H1 (cell line): Measurements from ENCODE around the gene ANAPC16. TPM values are rescaled to one million over a fixed set of nuclear protein-coding genes. Genes with fewer than 3 reads are reported as not detected.

ENCODE experiments used
- CTCF ChIA-PET: fragments of 300-600 bp; sonication (Branson Sonifier 250); formaldehyde crosslinking; loops from one replicate; lab custom pipeline; 2021; ENCODE audit not compliant: partially characterized antibody; lab: Charles Lee
- POLR2A ChIA-PET: fragments of 300-600 bp; sonication (Branson Sonifier 250); formaldehyde crosslinking; loops from one replicate; lab custom pipeline; 2021; ENCODE audit warnings: inconsistent platforms; ENCODE audit not compliant: partially characterized antibody; lab: Charles Lee
- DNase-seq, 2 experiments: peaks; one replicate each; pipeline versions ENCODE4 v3.0.0 to v3.0.0-alpha.2; 2010 to 2022; ENCODE audit warnings: low spot score in 2 of 2, low read depth in 1 of 2, mixed read lengths in 1 of 2
- FAIRE-seq: peaks from 2 replicates; lab custom pipeline; 2011; peaks lifted over from hg19 to GRCh38; lab: Jason Lieb, UNC
- H2AFZ ChIP-seq: 2 replicates; pipeline ENCODE4 v1.8.1; 2012; ENCODE audit warnings: low read length, inconsistent platforms
- H2AK5ac ChIP-seq: 2 replicates; pipeline ENCODE4 v1.6.1; 2013; ENCODE audit warnings: low read depth, low read length
- H2BK120ac ChIP-seq: replicated peaks from 2 replicates; pipeline ENCODE3; 2013; ENCODE audit warnings: low read depth, low read length, inconsistent platforms
- H2BK12ac ChIP-seq: 2 replicates; pipeline ENCODE4 v1.6.1; 2013; ENCODE audit warnings: low read depth, low read length
- H2BK15ac ChIP-seq: 2 replicates; pipeline ENCODE4 v1.6.1; 2013; ENCODE audit warnings: low read length
- H2BK20ac ChIP-seq: 2 replicates; pipeline ENCODE4 v1.6.1; 2013; ENCODE audit warnings: low read length
- H2BK5ac ChIP-seq: 2 replicates; pipeline ENCODE4 v1.6.1; 2013; ENCODE audit warnings: low read depth, low read length
- H3K14ac ChIP-seq: 2 replicates; pipeline ENCODE4 v1.6.1; 2013; ENCODE audit warnings: inconsistent platforms; ENCODE audit not compliant: insufficient read length
- H3K18ac ChIP-seq: 2 replicates; pipeline ENCODE4 v1.6.1; 2013; ENCODE audit warnings: low read length; ENCODE audit errors: extremely low read depth
- H3K23ac ChIP-seq: 2 replicates; pipeline ENCODE4 v1.6.1; 2013; ENCODE audit warnings: inconsistent platforms; ENCODE audit not compliant: insufficient read length
- H3K23me2 ChIP-seq: 2 replicates; pipeline ENCODE4 v1.6.1; 2013; ENCODE audit warnings: low read depth, low read length
- H3K27ac ChIP-seq: 2 replicates; pipeline ENCODE4 v1.6.1; 2011; ENCODE audit warnings: low read depth, low read length, inconsistent platforms
- H3K27me3 ChIP-seq, 4 experiments: replicated peaks in 1 of 4; 1 replicate in 1 of 4; 2 replicates in 3 of 4; pipeline versions ENCODE4 v1.6.1 to v1.8.1; 2011 to 2013; ENCODE audit warnings: low read length in 3 of 4, mild to moderate bottlenecking in 3 of 4, inconsistent platforms in 2 of 4, mixed read lengths in 2 of 4, moderate library complexity in 1 of 4; ENCODE audit not compliant: control insufficient read depth in 3 of 4, insufficient read depth in 3 of 4; ENCODE audit errors: extremely low read depth in 1 of 4
- H3K36me3 ChIP-seq, 4 experiments: 2 replicates each; pipeline versions ENCODE4 v1.6.1 to v1.8.1; 2011 to 2013; ENCODE audit warnings: mild to moderate bottlenecking in 4 of 4, low read length in 3 of 4, moderate library complexity in 2 of 4, control low read depth in 1 of 4, inconsistent platforms in 1 of 4; ENCODE audit not compliant: insufficient read depth in 4 of 4, control insufficient read depth in 2 of 4
- H3K4ac ChIP-seq: replicated peaks from 2 replicates; pipeline ENCODE3; 2013; ENCODE audit warnings: low read length, low read depth, mixed read lengths, inconsistent platforms; ENCODE audit not compliant: insufficient read length
- H3K4me1 ChIP-seq, 4 experiments: replicated peaks in 1 of 4; 1 replicate in 1 of 4; 2 replicates in 3 of 4; pipeline versions ENCODE4 v1.6.1 to v1.8.1; 2011 to 2013; ENCODE audit warnings: low read length in 3 of 4, inconsistent platforms in 2 of 4, mixed read lengths in 1 of 4; ENCODE audit not compliant: insufficient read depth in 4 of 4, control insufficient read depth in 3 of 4
- H3K4me2 ChIP-seq, 2 experiments: 2 replicates each; pipeline versions ENCODE4 v1.6.1 to v1.8.1; 2011 to 2013; ENCODE audit warnings: low read depth in 2 of 2, low read length in 2 of 2, control low read depth in 1 of 2, inconsistent platforms in 1 of 2, mild to moderate bottlenecking in 1 of 2; ENCODE audit not compliant: insufficient read depth in 1 of 2
- H3K4me3 ChIP-seq, 4 experiments: fragments of 200-600, 300-600 bp in 1 of 4; sonication (generic), shearing (Covaris generic), sonication (Bioruptor Twin) in 1 of 4; 2 replicates each; pipeline versions ENCODE4 v1.5.1 to v1.8.1; 2011 to 2016; ENCODE audit warnings: low read length in 4 of 4, low read depth in 3 of 4, control low read depth in 2 of 4, inconsistent platforms in 2 of 4, mild to moderate bottlenecking in 2 of 4, mixed read lengths in 1 of 4, moderate library complexity in 1 of 4; ENCODE audit not compliant: insufficient read depth in 2 of 4; ENCODE audit errors: extremely low read depth in 1 of 4
- H3K56ac ChIP-seq: replicated peaks from 2 replicates; pipeline ENCODE3; 2013; ENCODE audit warnings: low read depth, mild to moderate bottlenecking, mixed read lengths, low read length, inconsistent platforms; ENCODE audit not compliant: insufficient read length
- H3K79me1 ChIP-seq: 2 replicates; pipeline ENCODE4 v1.6.1; 2013; ENCODE audit warnings: low read depth, low read length, control low read depth
- H3K79me2 ChIP-seq, 2 experiments: 2 replicates each; pipeline versions ENCODE4 v1.6.1 to v1.8.1; 2012 to 2013; ENCODE audit warnings: low read length in 2 of 2, mild to moderate bottlenecking in 2 of 2, inconsistent platforms in 1 of 2; ENCODE audit not compliant: insufficient read depth in 2 of 2, control insufficient read depth in 1 of 2
- H3K9ac ChIP-seq, 4 experiments: replicated peaks in 1 of 4; 1 replicate in 1 of 4; 2 replicates in 3 of 4; pipeline versions ENCODE4 v1.6.1 to v1.8.1; 2011 to 2013; ENCODE audit warnings: low read depth in 3 of 4, low read length in 3 of 4, control low read depth in 2 of 4, mild to moderate bottlenecking in 2 of 4, moderate library complexity in 2 of 4, inconsistent platforms in 1 of 4; ENCODE audit errors: extremely low read depth in 1 of 4
- H3K9me3 ChIP-seq, 2 experiments: 2 replicates each; pipeline versions ENCODE4 v1.6.1 to v1.8.1; 2012 to 2013; ENCODE audit warnings: mild to moderate bottlenecking in 2 of 2, moderate library complexity in 2 of 2, control low read depth in 1 of 2, inconsistent platforms in 1 of 2, low read depth in 1 of 2, low read length in 1 of 2, mixed read lengths in 1 of 2; ENCODE audit not compliant: insufficient read depth in 2 of 2
- H4K20me1 ChIP-seq, 2 experiments: replicated peaks in 1 of 2; 2 replicates each; pipeline versions ENCODE3 to v1.8.1; 2011 to 2013; ENCODE audit warnings: inconsistent platforms in 2 of 2, low read length in 2 of 2, mild to moderate bottlenecking in 1 of 2; ENCODE audit not compliant: insufficient read depth in 2 of 2, control insufficient read depth in 1 of 2
- H4K5ac ChIP-seq: 2 replicates; pipeline ENCODE4 v1.6.1; 2013; ENCODE audit warnings: low read length, low read depth, mixed read lengths, inconsistent platforms; ENCODE audit not compliant: insufficient read length
- H4K8ac ChIP-seq: 2 replicates; pipeline ENCODE4 v1.8.0; 2013; ENCODE audit warnings: mild to moderate bottlenecking, moderate library complexity, low read length, inconsistent platforms; ENCODE audit not compliant: insufficient read depth; ENCODE audit errors: extremely low read depth
- H4K91ac ChIP-seq: replicated peaks from 2 replicates; pipeline ENCODE3; 2013; ENCODE audit warnings: low read length, mixed read lengths, inconsistent platforms; ENCODE audit not compliant: insufficient read length
- EP300 ChIP-seq, 2 experiments: IDR thresholded peaks; 1 replicate in 1 of 2; 2 replicates in 1 of 2; pipeline ENCODE4 v1.6.1; 2011 to 2012; ENCODE audit warnings: low read depth in 2 of 2, low read length in 2 of 2, mild to moderate bottlenecking in 2 of 2, borderline replicate concordance in 1 of 2, inconsistent platforms in 1 of 2, moderate library complexity in 1 of 2
- JUN ChIP-seq: IDR thresholded peaks from 2 replicates; pipeline ENCODE4 v1.6.1; 2011; ENCODE audit warnings: low read depth, mild to moderate bottlenecking, improper control_type of control experiment, low read length
- KDM5A ChIP-seq: fragments of 200-600 bp; IDR thresholded peaks from 2 replicates; pipeline ENCODE4 v1.7.1; 2012; ENCODE audit warnings: mild to moderate bottlenecking, low read length, inconsistent platforms, mixed read lengths
- RXRA ChIP-seq: IDR thresholded peaks from 2 replicates; pipeline ENCODE4 v1.6.1; 2011; ENCODE audit warnings: low read depth, mild to moderate bottlenecking, low read length, moderate library complexity; ENCODE audit not compliant: insufficient read depth
- SP4 ChIP-seq: IDR thresholded peaks from 2 replicates; pipeline ENCODE4 v1.6.1; 2012; ENCODE audit warnings: low read length, inconsistent platforms
- WGBS, 2 experiments: shearing (Covaris generic) in 1 of 2; methylation state at CpG; one replicate each; pipeline versions ENCODE4 v1.1.6 to v1.1.7; 2013 to 2015; ENCODE audit warnings: low lambda C conversion rate in 2 of 2, mixed read lengths in 2 of 2, inconsistent platforms in 1 of 2, low coverage in 1 of 2, missing lambda C conversion rate in 1 of 2; ENCODE audit not compliant: insufficient replicate concordance in 2 of 2, insufficient coverage in 1 of 2, insufficient read length in 1 of 2; ENCODE audit errors: extremely low coverage in 1 of 2, missing lambda C conversion rate in 1 of 2; 5-methylcytosine and 5-hydroxymethylcytosine counted together
- polyA plus RNA-seq, 7 experiments: library from polyadenylated mRNA; depleted of rRNA in 3 of 7; stranded (reverse) in 5 of 7; unstranded in 2 of 7; fragments of >200 nt in 5 of 7; fragments of 200-250 nt in 2 of 7; gene quantifications; 1 replicate in 5 of 7; 2 replicates in 1 of 7; 4 replicates in 1 of 7; pipeline versions ENCODE4 v1.2.1 to v1.2.3, GENCODE V29; 2011 to 2013; ENCODE audit warnings: missing spikeins in 2 of 7, mixed read lengths in 2 of 7
- total RNA-seq: library from RNA; stranded (reverse); fragmentation: NEBNext Ultra II Directional; extraction: Animal tissue kit (Norgen Biotek cat#: 25700); gene quantifications from 2 replicates; pipeline ENCODE4 v1.2.1, GENCODE V29; 2021

Gene ANAPC16
- total and polyA plus RNA-seq, 2 of the 8 experiments (the other 6 are each of a cell fraction or from before 2014, with no cell fraction given), result 53.1 to 57.4 TPM

DNA sequence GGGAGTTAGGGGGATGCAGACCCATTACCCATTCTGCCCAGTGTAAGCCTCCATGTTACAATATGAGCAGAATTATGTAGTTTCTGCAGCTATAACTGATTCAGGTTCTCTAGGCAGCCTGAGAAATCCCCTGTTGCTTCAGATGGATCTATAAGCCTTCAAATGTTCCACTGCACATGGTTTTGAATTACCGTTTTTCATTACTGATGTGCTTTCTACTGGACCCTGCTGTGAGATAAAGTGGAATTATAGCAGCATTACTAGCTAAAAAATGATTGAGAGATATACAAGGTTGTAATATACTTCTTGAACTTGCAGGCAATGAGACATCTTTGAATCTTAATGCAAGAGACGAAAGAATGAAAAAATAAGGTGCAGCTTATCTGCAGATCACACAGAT is 38.4 kb upstream of the ANAPC16 start:
- H3K4me1 ChIP-seq, result no peaks in the 10 kb centered on the region
- no peaks in the 10 kb centered on the region for H3K27me3 ChIP-seq
- H3K4me3 ChIP-seq, result no peak overlapping the region
- H3K18ac ChIP-seq, result no peak overlapping the region
- no peaks in the 10 kb centered on the region for H3K23me2 ChIP-seq
- H2BK12ac ChIP-seq, result no peak overlapping the region
- H2AFZ ChIP-seq, result no peak overlapping the region
- H3K79me2 ChIP-seq, result no peaks in the 10 kb centered on the region
- H3K14ac ChIP-seq, result no peak overlapping the region
- H3K9me3 ChIP-seq, result no peaks in the 10 kb centered on the region
- H3K56ac ChIP-seq, result no peak overlapping the region
- H4K20me1 ChIP-seq, result no peaks in the 10 kb centered on the region
- no peak overlapping the region for H3K4me2 ChIP-seq
- DNase-seq, result no peak
- H3K9ac ChIP-seq, result no peak overlapping the region
- no peak overlapping the region for H3K4ac ChIP-seq
- no peaks in the 10 kb centered on the region for H3K36me3 ChIP-seq
- POLR2A ChIA-PET, result no interaction called here
- no peak overlapping the region for H3K23ac ChIP-seq
- H3K79me1 ChIP-seq, result no peaks in the 10 kb centered on the region
- H3K27ac ChIP-seq, result no peak overlapping the region
- H2BK15ac ChIP-seq, result no peak overlapping the region
- H4K5ac ChIP-seq, result no peak overlapping the region
- TF ChIP-seq RXRA (no peak), SP4 (no peak), JUN (no peak), KDM5A (no peak), EP300 (IDR thresholded peaks at IDR 0.05; ENCODE audit: borderline replicate concordance in 1 of 2, low read depth in 2 of 2, low read length in 2 of 2) (no peak)
- TF ChIP-seq, all 59 proteins: peak for 0
- Histone ChIP-seq H2BK20ac (no peak overlapping the region), H2AK5ac (no peak overlapping the region), H4K8ac (no peak overlapping the region), H4K91ac (no peak overlapping the region), H2BK5ac (no peak overlapping the region), H2BK120ac (no peak overlapping the region)
- CTCF ChIA-PET, result interaction anchor here (0.9 to 1.9 kb wide), 5 partner anchors 10 to 98 kb away, joined by 3 to 5 read pairs (median 4); no protein-coding TSS in a partner anchor
- no peak for FAIRE-seq
- WGBS, 2 experiments, result 83% methylated on average over 2 of the region's 2 CpGs; no CpG with 5 or more reads in 1 of the 2 experiments
